GM12873 (cell line): Measurements from ENCODE around the gene ALDH1A3.

Experiments used
- TF ChIP-seq, protein P1 (sequence below): IDR thresholded peaks from 2 replicates; pipeline ENCODE4 v1.5.1; 2012; ENCODE audit warnings: low read depth, mild to moderate bottlenecking, moderate library complexity, low read length, control low read depth; ENCODE audit not compliant: insufficient read depth; ENCODE audit errors: missing control alignments

The ALDH1A3 gene

DNA sequence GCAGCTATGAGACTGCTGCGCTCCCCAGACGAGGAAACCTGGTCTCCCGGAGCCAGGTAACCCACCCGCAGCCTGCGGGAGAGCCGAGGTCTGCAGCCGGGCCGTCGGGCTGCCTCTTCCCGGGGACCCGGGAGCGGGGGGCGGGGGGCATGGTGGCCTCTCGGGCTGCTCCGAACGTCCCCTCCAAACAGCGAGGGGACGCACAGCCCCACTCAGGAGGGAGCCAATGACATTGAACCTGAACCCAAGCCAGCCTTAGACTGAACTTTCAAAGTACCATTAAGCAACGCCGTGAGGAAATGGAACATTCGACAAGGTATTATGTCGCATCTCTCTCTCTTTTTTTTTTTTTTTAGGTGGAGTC is 29.8 kb upstream of the ALDH1A3 start:
- TF ChIP-seq, protein P1, sequence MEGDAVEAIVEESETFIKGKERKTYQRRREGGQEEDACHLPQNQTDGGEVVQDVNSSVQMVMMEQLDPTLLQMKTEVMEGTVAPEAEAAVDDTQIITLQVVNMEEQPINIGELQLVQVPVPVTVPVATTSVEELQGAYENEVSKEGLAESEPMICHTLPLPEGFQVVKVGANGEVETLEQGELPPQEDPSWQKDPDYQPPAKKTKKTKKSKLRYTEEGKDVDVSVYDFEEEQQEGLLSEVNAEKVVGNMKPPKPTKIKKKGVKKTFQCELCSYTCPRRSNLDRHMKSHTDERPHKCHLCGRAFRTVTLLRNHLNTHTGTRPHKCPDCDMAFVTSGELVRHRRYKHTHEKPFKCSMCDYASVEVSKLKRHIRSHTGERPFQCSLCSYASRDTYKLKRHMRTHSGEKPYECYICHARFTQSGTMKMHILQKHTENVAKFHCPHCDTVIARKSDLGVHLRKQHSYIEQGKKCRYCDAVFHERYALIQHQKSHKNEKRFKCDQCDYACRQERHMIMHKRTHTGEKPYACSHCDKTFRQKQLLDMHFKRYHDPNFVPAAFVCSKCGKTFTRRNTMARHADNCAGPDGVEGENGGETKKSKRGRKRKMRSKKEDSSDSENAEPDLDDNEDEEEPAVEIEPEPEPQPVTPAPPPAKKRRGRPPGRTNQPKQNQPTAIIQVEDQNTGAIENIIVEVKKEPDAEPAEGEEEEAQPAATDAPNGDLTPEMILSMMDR = no peak

DNA sequence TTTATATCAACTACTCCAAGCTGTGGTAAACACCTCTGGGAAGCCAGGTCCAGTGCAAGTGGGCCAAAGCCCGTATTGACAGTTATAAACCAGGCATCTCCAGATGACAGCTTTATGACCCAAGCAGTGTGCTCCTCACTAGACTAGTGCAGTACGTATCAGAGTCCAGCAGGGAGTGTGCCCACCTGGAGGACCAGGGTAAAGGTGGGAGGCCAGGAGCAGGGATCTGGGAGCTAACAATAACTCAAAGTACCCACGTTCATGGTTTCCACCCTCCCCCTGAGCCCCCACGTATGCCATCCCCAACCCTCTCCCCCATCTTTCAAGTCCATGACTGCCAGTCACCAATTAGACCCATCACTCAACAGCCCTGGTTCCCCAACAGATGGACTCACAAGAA is 27.0 kb upstream of the ALDH1A3 start:
- TF ChIP-seq, protein P1 = no peak

DNA sequence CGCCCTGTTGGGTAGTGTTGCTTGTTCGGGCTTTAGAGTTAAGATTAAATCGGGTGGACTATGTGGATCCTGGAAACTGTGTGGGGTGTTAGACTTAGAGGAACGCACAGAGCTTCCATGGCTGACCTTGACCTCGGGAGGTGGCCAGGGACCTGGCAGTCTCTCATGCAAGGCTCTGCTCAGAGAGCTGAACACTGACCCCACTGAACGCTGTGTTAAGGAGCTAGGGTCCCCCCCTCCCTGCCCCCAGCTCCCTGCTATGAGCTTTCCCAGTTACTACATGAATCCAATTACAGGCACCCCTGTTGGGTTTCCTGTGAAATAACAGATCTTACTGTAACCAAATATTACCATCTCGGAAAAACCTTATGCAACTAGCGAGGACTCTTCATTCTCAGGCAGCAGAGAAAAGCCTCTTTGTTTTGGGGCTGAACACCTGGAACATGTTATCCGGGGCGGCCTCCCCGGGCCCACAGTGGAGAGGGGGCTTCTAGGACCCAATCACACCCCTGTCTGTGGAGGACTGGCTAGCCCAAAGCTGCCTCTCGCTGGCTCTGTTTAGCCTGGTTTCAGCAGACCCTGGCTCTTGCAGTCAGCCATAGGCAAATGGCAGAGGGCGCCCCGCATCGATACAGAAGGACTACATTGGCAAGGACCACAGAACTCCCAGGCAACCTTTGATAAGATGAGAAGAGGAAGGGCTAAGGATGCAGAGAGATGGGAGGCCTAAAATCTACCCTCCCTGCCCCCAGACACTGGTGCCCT is 25.8 kb upstream of the ALDH1A3 start:
- TF ChIP-seq, protein P1 = no peak

DNA sequence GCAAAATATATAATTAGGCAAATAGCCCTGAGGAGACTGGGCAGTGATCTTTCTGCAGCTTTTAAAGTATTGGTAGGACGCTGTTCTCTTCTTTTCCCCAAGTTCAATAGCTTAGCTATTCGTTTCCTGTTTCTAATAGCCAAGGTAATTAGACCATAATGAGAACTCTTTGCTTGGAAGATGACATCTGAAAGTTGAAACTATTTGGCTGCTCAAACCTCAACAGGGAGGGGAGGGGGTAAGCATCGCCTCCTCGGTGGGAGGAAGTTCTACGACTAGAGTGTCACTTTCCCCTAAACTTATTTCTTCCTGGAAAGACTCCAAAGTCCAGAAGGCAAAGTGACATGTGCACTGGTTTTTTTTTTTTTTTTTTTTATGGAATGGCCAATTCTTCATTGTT is 22.8 kb upstream of the ALDH1A3 start:
- TF ChIP-seq, protein P1 = no peak

DNA sequence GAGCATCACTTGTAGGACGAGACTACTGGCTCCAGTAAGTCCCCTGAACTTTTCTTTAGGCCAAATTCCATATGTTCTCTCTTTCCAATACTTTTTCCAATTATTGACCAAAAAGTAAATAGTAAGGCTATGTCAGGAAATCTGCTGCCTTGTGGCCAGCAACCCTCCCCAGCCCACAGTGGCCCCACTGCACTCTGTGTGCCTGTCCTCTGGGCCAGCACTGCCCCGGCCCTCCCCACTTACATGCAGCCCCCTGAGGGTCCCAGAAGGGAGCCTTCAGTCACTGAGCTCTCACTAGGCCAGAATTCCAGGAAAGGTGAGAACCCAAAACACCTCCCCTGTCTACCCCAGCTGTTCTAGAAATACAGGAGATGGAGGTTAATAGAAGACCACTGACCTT is 21.3 kb upstream of the ALDH1A3 start:
- TF ChIP-seq, protein P1 = no peak

DNA sequence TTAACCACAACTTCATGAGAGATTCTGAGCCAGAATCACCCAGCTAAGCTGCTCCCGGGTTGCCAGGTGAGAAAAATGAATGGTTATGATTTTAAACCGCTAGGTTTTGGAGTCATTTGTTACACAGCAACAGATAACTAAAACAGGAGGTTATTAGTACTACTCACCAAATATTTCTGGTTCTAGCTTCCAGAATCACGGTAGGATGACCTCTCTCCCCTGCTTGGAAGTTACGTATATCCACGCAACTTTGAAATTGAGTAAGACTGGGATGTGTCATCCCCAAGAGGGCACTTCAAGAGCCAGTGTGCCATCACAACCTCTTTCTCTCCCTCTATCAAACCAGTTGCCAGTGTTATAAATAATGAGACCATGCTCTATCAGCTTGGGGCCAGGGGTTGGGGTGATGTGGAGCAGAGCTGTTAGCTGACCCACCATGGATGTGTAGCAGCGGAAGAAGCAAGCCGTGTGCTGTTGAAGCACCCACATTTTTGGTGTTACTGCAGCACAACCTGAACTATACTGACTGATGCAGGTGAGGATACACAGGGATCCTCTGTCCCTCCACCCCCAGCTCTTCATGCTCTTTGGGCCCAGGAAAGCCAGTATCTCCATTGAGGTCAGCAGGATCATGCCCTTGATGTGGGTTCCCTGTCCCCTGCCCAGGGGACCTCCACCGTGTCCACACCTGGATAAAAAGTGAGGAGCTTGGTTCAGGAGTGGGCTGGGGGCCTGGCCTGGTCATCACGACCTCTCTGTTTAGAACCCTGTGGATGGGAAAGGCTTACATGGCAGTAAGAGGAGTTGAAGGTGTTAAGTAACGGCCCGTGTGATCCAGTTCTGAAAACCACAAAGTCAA is 19.4 kb upstream of the ALDH1A3 start:
- TF ChIP-seq, protein P1 = no peak

DNA sequence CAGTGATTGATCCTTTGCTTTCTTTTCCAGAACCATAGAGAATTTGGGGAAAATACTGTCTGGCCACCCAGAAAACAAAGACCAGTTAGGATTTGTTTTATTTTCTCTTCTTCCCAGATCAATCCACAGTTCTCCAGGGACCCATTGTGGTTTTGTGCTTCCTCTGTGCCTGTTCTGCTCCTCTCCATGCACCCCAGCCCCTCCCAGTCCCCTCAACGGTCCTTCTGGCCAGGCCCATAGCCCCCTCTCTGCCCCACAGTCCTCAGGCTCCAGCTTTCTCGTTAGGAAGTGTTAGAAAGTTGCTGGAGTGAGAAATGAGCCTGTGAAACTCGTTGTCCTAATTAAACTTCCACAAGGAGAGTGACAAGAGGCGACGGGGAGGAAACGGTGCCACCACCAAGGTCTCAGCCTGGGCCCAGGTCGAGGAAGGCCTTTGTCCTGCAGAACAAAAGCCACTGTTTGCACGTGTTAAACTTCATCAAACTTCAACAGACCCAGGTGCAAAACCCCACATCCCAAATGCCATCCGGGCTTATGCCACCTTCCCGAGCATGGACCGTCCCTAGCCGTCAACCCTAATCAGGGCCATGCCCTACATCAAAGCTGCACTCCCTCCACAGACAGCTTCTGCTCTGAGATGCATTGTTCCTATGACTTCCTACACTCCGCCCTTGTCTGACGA is 18.7 kb upstream of the ALDH1A3 start:
- TF ChIP-seq, protein P1 = no peak
